ENCODE measurements around the gene SCARB2.

Gene SCARB2

DNA sequence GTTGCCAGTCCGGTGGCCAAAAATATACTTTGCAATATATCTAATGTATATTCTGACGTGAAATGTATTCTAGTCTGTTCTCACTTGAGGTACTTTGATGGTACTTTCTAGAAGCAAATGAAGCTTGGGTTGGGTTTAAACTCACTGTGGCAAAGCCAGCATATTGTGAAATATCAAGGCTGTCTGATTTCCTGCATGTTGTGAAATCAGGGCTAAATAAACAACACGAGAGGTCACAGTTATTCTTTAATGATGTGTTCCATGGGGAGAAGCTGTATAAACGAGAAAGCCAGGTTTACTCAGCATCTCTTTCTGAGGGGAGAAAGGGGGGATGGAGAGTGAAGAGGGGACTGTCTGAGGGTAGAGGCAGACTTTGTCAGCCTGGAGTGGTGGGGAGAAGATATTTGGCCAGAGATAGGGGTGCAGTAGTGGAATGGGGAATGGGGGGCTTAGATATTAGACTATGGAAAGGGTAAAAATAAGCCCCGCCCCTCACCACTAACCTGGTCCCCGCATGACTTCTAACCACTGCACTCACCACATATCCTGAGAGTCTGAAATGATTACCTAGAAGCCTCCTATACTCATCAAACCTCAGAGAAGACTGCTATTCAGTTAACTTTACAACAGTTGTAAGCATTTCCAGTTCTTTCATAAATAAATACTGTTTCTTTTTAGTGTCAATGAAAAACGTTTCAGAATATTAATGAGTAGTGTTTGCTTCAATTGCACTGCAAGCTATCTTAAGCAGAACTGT is 5.9 kb upstream of the SCARB2 start:
- TF ChIP-seq, protein P1, sequence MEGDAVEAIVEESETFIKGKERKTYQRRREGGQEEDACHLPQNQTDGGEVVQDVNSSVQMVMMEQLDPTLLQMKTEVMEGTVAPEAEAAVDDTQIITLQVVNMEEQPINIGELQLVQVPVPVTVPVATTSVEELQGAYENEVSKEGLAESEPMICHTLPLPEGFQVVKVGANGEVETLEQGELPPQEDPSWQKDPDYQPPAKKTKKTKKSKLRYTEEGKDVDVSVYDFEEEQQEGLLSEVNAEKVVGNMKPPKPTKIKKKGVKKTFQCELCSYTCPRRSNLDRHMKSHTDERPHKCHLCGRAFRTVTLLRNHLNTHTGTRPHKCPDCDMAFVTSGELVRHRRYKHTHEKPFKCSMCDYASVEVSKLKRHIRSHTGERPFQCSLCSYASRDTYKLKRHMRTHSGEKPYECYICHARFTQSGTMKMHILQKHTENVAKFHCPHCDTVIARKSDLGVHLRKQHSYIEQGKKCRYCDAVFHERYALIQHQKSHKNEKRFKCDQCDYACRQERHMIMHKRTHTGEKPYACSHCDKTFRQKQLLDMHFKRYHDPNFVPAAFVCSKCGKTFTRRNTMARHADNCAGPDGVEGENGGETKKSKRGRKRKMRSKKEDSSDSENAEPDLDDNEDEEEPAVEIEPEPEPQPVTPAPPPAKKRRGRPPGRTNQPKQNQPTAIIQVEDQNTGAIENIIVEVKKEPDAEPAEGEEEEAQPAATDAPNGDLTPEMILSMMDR (IDR thresholded peaks at IDR 0.05) = no peak
- Mint-ChIP-seq H3K27me3 (ENCODE audit: low read depth, poor library complexity) (peaks cover 18% of the 10 kb centered on the region), H3K36me3 (ENCODE audit: low read depth) (no peaks in the 10 kb centered on the region)

DNA sequence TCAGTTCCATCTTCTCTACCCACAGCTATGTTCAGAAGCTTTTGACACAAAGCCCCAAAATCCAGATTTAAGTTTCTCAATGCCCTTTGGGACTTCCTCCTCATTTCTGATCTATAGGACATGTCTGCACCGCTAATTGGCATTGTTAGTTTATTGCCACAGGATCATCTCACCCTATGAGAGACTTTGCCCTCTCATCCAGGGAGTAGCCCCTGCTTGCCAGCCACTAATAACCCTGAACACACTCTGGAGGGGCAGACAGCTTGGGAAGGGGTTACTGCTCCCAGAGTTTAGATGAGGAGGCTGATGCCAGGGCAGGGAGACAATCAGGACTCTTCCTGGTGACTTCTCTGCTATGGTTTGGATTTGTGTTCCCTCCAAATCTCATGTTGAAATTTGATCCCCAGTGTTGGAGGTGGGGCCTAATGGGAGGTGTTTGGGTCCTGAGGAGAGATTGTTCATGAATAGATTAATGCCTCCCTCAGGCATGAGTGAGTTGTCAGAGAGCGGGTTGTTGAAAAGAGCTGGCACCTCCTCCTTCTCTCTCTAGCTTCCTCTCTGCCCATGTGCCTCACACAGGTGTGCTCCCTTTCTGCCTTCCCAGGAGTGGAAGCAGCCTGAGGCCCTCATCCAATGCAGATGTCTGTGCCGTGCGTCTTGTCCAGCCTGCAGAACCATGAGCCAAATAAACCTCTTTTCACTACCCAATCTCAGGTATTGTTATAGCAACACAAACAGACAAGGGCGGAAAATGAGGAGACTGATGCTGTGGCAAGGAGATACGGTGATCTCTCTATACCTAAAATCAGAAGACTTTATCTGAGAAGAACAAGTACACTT is 3.6 kb upstream of the SCARB2 start:
- Mint-ChIP-seq H3K27ac (no peak overlapping the region), H3K27me3 (ENCODE audit: low read depth, poor library complexity) (peaks cover 21% of the 10 kb centered on the region), H3K4me1 (peaks cover 29% of the 10 kb centered on the region), H3K36me3 (ENCODE audit: low read depth) (no peaks in the 10 kb centered on the region), H3K4me3 (no peak overlapping the region), H3K9me3 (no peaks in the 10 kb centered on the region)
- no peak for DNase-seq
- TF ChIP-seq, protein P1 (IDR thresholded peaks at IDR 0.05) = no peak

More for the DNA sequence above, 5.9 kb upstream of the SCARB2 start:
- DNase-seq = no peak
- no peaks in the 10 kb centered on the region for H3K9me3 Mint-ChIP-seq
- no peak overlapping the region for H3K27ac Mint-ChIP-seq
- H3K4me1 Mint-ChIP-seq = peaks cover 17% of the 10 kb centered on the region
- H3K4me3 Mint-ChIP-seq = no peak overlapping the region

DNA sequence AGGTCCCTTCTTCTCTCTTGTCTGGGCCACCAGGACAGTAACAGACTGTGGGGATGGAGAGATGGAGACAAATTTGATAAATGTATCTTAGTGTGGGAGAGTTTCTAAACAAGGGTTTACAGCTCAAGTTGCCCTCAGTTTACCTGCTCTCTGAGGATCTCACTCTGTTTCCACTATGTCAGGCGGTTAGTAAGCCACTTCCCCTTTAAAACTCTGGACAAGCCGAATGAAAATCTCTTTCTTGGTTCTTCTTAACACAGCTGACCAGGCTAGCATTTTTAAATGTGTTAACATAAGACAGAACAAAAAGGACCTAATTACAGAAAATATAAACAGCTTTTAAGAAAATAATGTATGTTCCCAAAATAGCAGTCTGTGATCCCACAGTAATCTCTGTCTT is 2.9 kb upstream of the SCARB2 start:
- Mint-ChIP-seq H3K27ac (no peak overlapping the region), H3K9me3 (no peaks in the 10 kb centered on the region), H3K4me1 (peaks cover 36% of the 10 kb centered on the region), H3K4me3 (peak overlapping the region; percentile 29), H3K27me3 (ENCODE audit: low read depth, poor library complexity) (peaks cover 21% of the 10 kb centered on the region), H3K36me3 (ENCODE audit: low read depth) (no peaks in the 10 kb centered on the region)
- DNase-seq = no peak
- TF ChIP-seq, protein P1 (IDR thresholded peaks at IDR 0.05) = no peak

DNA sequence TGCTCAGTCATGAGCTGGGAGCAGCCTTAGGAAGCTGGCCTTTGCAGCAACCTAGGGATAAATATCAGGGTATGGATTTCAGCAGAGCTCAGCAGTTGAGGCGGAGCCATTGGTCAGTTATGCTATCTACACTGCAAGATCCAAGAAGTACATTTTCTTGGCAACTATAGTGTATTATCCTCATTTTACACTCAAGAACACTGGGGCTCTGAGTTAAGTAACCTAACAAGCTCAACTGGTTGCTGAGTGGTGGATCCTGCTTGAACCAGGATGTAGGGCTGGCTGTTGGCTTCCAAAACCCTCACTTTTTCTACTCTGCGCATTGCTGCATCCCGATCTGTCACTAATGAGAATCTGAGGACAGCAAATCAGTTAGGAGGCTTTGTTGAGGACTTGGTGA is 1.5 kb upstream of the SCARB2 start:
- DNase-seq = no peak
- no peaks in the 10 kb centered on the region for H3K9me3 Mint-ChIP-seq
- TF ChIP-seq, protein P1 (IDR thresholded peaks at IDR 0.05) = no peak
- H3K27me3 Mint-ChIP-seq (ENCODE audit: low read depth, poor library complexity) = peaks cover 17% of the 10 kb centered on the region
- H3K27ac Mint-ChIP-seq = no peak overlapping the region
- peaks cover 5% of the 10 kb centered on the region for H3K36me3 Mint-ChIP-seq (ENCODE audit: low read depth)
- H3K4me1 Mint-ChIP-seq = peaks cover 47% of the 10 kb centered on the region
- no peak overlapping the region for H3K4me3 Mint-ChIP-seq

DNA sequence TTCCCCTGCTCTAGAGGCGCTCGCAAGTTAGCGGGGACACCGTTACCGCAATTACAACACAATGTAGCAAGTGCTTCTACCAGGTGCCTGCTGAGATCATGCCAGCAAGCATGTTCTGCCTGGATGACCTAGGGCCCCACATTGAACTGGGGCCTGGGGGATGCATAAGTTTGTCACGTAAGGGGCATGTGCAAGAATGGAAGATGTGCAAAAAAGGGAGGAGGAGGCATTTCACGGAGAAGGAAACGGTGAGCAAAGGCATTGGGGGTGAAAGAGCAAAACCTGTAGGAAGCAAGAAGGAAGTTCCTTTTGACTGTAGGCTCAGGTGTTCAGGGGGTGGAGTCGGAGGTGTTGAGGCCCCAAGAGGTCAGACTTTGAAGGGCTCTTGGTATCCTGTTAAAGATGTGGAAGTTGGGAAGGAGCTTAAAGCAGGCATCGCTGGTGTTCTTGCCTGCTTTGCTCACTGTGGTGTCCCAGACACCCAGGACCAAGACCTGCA is 602 bp upstream of the SCARB2 start:
- H3K9me3 Mint-ChIP-seq = no peaks in the 10 kb centered on the region
- H3K4me3 Mint-ChIP-seq = peak overlapping the region; percentile 83
- DNase-seq = no peak
- H3K36me3 Mint-ChIP-seq (ENCODE audit: low read depth) = peaks cover 5% of the 10 kb centered on the region
- peak overlapping the region; percentile 76 for H3K27ac Mint-ChIP-seq
- H3K4me1 Mint-ChIP-seq = peaks cover 47% of the 10 kb centered on the region
- TF ChIP-seq, protein P1 (IDR thresholded peaks at IDR 0.05) = no peak
- H3K27me3 Mint-ChIP-seq (ENCODE audit: low read depth, poor library complexity) = peaks cover 17% of the 10 kb centered on the region

Data from nephron progenitor cell (in vitro differentiated cells).